ENCODE measurements around the gene SLC35A5. TPM values are rescaled to one million over a fixed set of nuclear protein-coding genes. Genes with fewer than 3 reads are reported as not detected.

SLC35A5 gene
- total and polyA plus RNA-seq, 9 of the 15 experiments (the other 6 are each of a cell fraction or from before 2014, with no cell fraction given): 4.0 to 13.0 (median 9.7) TPM

- TF ChIP-seq, protein P1, sequence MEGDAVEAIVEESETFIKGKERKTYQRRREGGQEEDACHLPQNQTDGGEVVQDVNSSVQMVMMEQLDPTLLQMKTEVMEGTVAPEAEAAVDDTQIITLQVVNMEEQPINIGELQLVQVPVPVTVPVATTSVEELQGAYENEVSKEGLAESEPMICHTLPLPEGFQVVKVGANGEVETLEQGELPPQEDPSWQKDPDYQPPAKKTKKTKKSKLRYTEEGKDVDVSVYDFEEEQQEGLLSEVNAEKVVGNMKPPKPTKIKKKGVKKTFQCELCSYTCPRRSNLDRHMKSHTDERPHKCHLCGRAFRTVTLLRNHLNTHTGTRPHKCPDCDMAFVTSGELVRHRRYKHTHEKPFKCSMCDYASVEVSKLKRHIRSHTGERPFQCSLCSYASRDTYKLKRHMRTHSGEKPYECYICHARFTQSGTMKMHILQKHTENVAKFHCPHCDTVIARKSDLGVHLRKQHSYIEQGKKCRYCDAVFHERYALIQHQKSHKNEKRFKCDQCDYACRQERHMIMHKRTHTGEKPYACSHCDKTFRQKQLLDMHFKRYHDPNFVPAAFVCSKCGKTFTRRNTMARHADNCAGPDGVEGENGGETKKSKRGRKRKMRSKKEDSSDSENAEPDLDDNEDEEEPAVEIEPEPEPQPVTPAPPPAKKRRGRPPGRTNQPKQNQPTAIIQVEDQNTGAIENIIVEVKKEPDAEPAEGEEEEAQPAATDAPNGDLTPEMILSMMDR (IDR thresholded peaks at IDR 0.05 in 2 of 3, conservative IDR thresholded peaks at IDR 0.05 in 1 of 3; ENCODE audit: insufficient read depth in 2 of 3, low read depth in 1 of 3, low read length in 3 of 3): peak; percentile 45 to 66 (median 47); a peak in 4 of 6 replicates
- no peak for TF ChIP-seq ZNF347 (CRISPR knock-in tag; IDR thresholded peaks at IDR 0.05; ENCODE audit: low read depth)
- peak; percentile 59; the same call in 1 of the 2 replicates for TF ChIP-seq REST (IDR thresholded peaks at IDR 0.05; ENCODE audit: borderline replicate concordance)
- TF ChIP-seq REST (CRISPR knock-in tag; IDR thresholded peaks at IDR 0.05; ENCODE audit: low read depth): no peak
- no peak for TF ChIP-seq HOXB6 (CRISPR knock-in tag; IDR thresholded peaks at IDR 0.05; ENCODE audit: borderline replicate concordance)
- no peak for TF ChIP-seq OTX1 (CRISPR knock-in tag; IDR thresholded peaks at IDR 0.05)
- TF ChIP-seq SMC3 (conservative IDR thresholded peaks at IDR 0.05; ENCODE audit: insufficient read depth, low read depth, low read length): peak; percentile 33; the same call in 1 of the 2 replicates
- TF ChIP-seq ZNF586 (CRISPR knock-in tag; conservative IDR thresholded peaks at IDR 0.05): no peak
- 0 out of 2 replicates have a peak, but pooled peaks have one; percentile 29 for TF ChIP-seq ZNF24 (IDR thresholded peaks at IDR 0.05)
- no peak for TF ChIP-seq PYGO2 (tag; IDR thresholded peaks at IDR 0.05)
- no peak for TF ChIP-seq LARP7 (IDR thresholded peaks at IDR 0.05)
- peak; percentile 59 to 77 for TF ChIP-seq RAD21 (CRISPR knock-in tag; conservative IDR thresholded peaks at IDR 0.05 in 1 of 2, IDR thresholded peaks at IDR 0.05 in 1 of 2)
- TF ChIP-seq KDM2B (CRISPR knock-in tag; IDR thresholded peaks at IDR 0.05): no peak
- TF ChIP-seq, protein P2, sequence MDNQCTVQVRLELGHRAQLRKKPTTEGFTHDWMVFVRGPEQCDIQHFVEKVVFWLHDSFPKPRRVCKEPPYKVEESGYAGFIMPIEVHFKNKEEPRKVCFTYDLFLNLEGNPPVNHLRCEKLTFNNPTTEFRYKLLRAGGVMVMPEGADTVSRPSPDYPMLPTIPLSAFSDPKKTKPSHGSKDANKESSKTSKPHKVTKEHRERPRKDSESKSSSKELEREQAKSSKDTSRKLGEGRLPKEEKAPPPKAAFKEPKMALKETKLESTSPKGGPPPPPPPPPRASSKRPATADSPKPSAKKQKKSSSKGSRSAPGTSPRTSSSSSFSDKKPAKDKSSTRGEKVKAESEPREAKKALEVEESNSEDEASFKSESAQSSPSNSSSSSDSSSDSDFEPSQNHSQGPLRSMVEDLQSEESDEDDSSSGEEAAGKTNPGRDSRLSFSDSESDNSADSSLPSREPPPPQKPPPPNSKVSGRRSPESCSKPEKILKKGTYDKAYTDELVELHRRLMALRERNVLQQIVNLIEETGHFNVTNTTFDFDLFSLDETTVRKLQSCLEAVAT (IDR thresholded peaks at IDR 0.05): no peak
Measured at GRCh38 chr3:112519424-112520001, 42.3 kb upstream of the SLC35A5 start (continued).

All from K562 (cell line).